Astrocyte (in vitro differentiated cells and primary cell): ENCODE results near the gene FUNDC2.

ENCODE experiments used
- CTCF ChIP-seq: IDR thresholded peaks from 2 replicates; pipeline ENCODE4 v1.5.1; 2011; ENCODE audit warnings: low read depth, mild to moderate bottlenecking, inconsistent platforms, low read length, moderate library complexity; ENCODE audit not compliant: insufficient read depth
- EZH2 ChIP-seq: IDR thresholded peaks from 2 replicates; pipeline ENCODE4 v1.6.1; 2012; ENCODE audit warnings: mild to moderate bottlenecking, low read length, inconsistent platforms; ENCODE audit not compliant: insufficient read depth

- TF ChIP-seq CTCF = no peak
- TF ChIP-seq EZH2 = no peak
Observed at GRCh38 chrX:155053656-155054055, 27.0 kb downstream of the FUNDC2 start.
